ENCODE measurements around the gene SVIL.

GRCh38 chr10:29596826-29597225, 37.9 kb downstream of the SVIL start:
- TF ChIP-seq EZH2 (IDR thresholded peaks at IDR 0.05) (no peak), POLR2AphosphoS5 (IDR thresholded peaks at IDR 0.05; ENCODE audit: borderline replicate concordance, low read depth, low read length) (no peak)
